ENCODE data around the gene ANO10.
"Not testable (repeated sequence)": the region's sequence is repeated elsewhere in the genome, so short reads cannot be mapped to it uniquely, and the experiment has no call there.

Gene ANO10

GRCh38 chr3:43489930-43490329, 131.9 kb downstream of the ANO10 start:
- Histone ChIP-seq H3K9me3 (ENCODE audit: control insufficient read depth in 1 of 2, low read length in 2 of 2) (no peaks in the 10 kb centered on the region), H3K27me3 (ENCODE audit: control insufficient read depth in 1 of 2, insufficient read depth in 2 of 2, low read length in 2 of 2) (no peaks in the 10 kb centered on the region), H3K27ac (ENCODE audit: low read depth, low read length) (no peak overlapping the region), H3K36me3 (ENCODE audit: control insufficient read depth in 1 of 2, insufficient read depth in 2 of 2, low read length in 2 of 2) (no peaks in the 10 kb centered on the region), H3K9ac (ENCODE audit: low read depth in 1 of 2, low read length in 2 of 2) (no peak overlapping the region), H3K4me3 (ENCODE audit: low read depth in 1 of 2, low read length in 2 of 2) (no peak overlapping the region), H3K4me1 (ENCODE audit: control insufficient read depth in 1 of 2, insufficient read depth in 2 of 2, low read length in 2 of 2) (no peaks in the 10 kb centered on the region)

GRCh38 chr3:43485931-43486330, 135.9 kb downstream of the ANO10 start:
- no peaks in the 10 kb centered on the region for H3K27me3 ChIP-seq (ENCODE audit: control insufficient read depth in 1 of 2, insufficient read depth in 2 of 2, low read length in 2 of 2)

GRCh38 chr3:43484926-43485488, 136.8 kb downstream of the ANO10 start:
- Histone ChIP-seq H3K27ac (ENCODE audit: low read depth, low read length) (no peak overlapping the region), H3K27me3 (ENCODE audit: control insufficient read depth in 1 of 2, insufficient read depth in 2 of 2, low read length in 2 of 2) (no peaks in the 10 kb centered on the region), H3K4me3 (ENCODE audit: low read depth in 1 of 2, low read length in 2 of 2) (no peak overlapping the region), H3K9me3 (ENCODE audit: control insufficient read depth in 1 of 2, low read length in 2 of 2) (no peaks in the 10 kb centered on the region), H3K9ac (ENCODE audit: low read depth in 1 of 2, low read length in 2 of 2) (no peak overlapping the region), H3K36me3 (ENCODE audit: control insufficient read depth in 1 of 2, insufficient read depth in 2 of 2, low read length in 2 of 2) (no peaks in the 10 kb centered on the region), H3K4me1 (ENCODE audit: control insufficient read depth in 1 of 2, insufficient read depth in 2 of 2, low read length in 2 of 2) (no peaks in the 10 kb centered on the region)

More at GRCh38 chr3:43485931-43486330, 135.9 kb downstream of the ANO10 start:
- Histone ChIP-seq H3K4me3 (ENCODE audit: low read depth in 1 of 2, low read length in 2 of 2) (no peak overlapping the region), H3K36me3 (ENCODE audit: control insufficient read depth in 1 of 2, insufficient read depth in 2 of 2, low read length in 2 of 2) (no peaks in the 10 kb centered on the region), H3K27ac (ENCODE audit: low read depth, low read length) (no peak overlapping the region), H3K4me1 (ENCODE audit: control insufficient read depth in 1 of 2, insufficient read depth in 2 of 2, low read length in 2 of 2) (no peaks in the 10 kb centered on the region), H3K9me3 (ENCODE audit: control insufficient read depth in 1 of 2, low read length in 2 of 2) (no peaks in the 10 kb centered on the region), H3K9ac (ENCODE audit: low read depth in 1 of 2, low read length in 2 of 2) (no peak overlapping the region)

GRCh38 chr3:43481375-43481774, 140.4 kb downstream of the ANO10 start:
- Histone ChIP-seq H3K4me3 (ENCODE audit: low read depth in 1 of 2, low read length in 2 of 2) (no peak overlapping the region), H3K4me1 (ENCODE audit: control insufficient read depth in 1 of 2, insufficient read depth in 2 of 2, low read length in 2 of 2) (no peaks in the 10 kb centered on the region), H3K9ac (ENCODE audit: low read depth in 1 of 2, low read length in 2 of 2) (no peak overlapping the region), H3K36me3 (ENCODE audit: control insufficient read depth in 1 of 2, insufficient read depth in 2 of 2, low read length in 2 of 2) (no peaks in the 10 kb centered on the region), H3K9me3 (ENCODE audit: control insufficient read depth in 1 of 2, low read length in 2 of 2) (no peaks in the 10 kb centered on the region), H3K27me3 (ENCODE audit: control insufficient read depth in 1 of 2, insufficient read depth in 2 of 2, low read length in 2 of 2) (no peaks in the 10 kb centered on the region), H3K27ac (ENCODE audit: low read depth, low read length) (no peak overlapping the region)

- H3K4me1 ChIP-seq (ENCODE audit: control insufficient read depth in 1 of 2, insufficient read depth in 2 of 2, low read length in 2 of 2); H3K4me3 ChIP-seq (ENCODE audit: low read depth in 1 of 2, low read length in 2 of 2); H3K27ac ChIP-seq (ENCODE audit: low read depth, low read length); H3K36me3 ChIP-seq (ENCODE audit: control insufficient read depth in 1 of 2, insufficient read depth in 2 of 2, low read length in 2 of 2); H3K9ac ChIP-seq (ENCODE audit: low read depth in 1 of 2, low read length in 2 of 2); H3K27me3 ChIP-seq (ENCODE audit: control insufficient read depth in 1 of 2, insufficient read depth in 2 of 2, low read length in 2 of 2); H3K9me3 ChIP-seq (ENCODE audit: control insufficient read depth in 1 of 2, low read length in 2 of 2): not testable (repeated sequence)
Measured at GRCh38 chr3:43478839-43479238, 143.0 kb downstream of the ANO10 start.

GRCh38 chr3:43478118-43478785, 143.6 kb downstream of the ANO10 start:
- H3K27ac ChIP-seq (ENCODE audit: low read depth, low read length): no peak overlapping the region
- peaks cover 0 to under 1% of the 10 kb centered on the region in 2 donors for H3K36me3 ChIP-seq (ENCODE audit: control insufficient read depth in 1 of 2, insufficient read depth in 2 of 2, low read length in 2 of 2)
- H3K4me1 ChIP-seq (ENCODE audit: control insufficient read depth in 1 of 2, insufficient read depth in 2 of 2, low read length in 2 of 2): no peaks in the 10 kb centered on the region
- no peak overlapping the region for H3K4me3 ChIP-seq (ENCODE audit: low read depth in 1 of 2, low read length in 2 of 2)
- H3K9ac ChIP-seq (ENCODE audit: low read depth in 1 of 2, low read length in 2 of 2): no peak overlapping the region
- H3K9me3 ChIP-seq (ENCODE audit: control insufficient read depth in 1 of 2, low read length in 2 of 2): no peaks in the 10 kb centered on the region
- H3K27me3 ChIP-seq (ENCODE audit: control insufficient read depth in 1 of 2, insufficient read depth in 2 of 2, low read length in 2 of 2): no peaks in the 10 kb centered on the region

- Histone ChIP-seq H3K27ac (ENCODE audit: low read depth, low read length) (no peak overlapping the region), H3K4me1 (ENCODE audit: control insufficient read depth in 1 of 2, insufficient read depth in 2 of 2, low read length in 2 of 2) (no peaks in the 10 kb centered on the region), H3K9ac (ENCODE audit: low read depth in 1 of 2, low read length in 2 of 2) (no peak overlapping the region)
Measured at GRCh38 chr3:43477600-43477999, 144.2 kb downstream of the ANO10 start.

GRCh38 chr3:43473737-43474136, 148.1 kb downstream of the ANO10 start:
- H3K9ac ChIP-seq (ENCODE audit: low read depth in 1 of 2, low read length in 2 of 2): no peak overlapping the region
- no peak overlapping the region for H3K4me3 ChIP-seq (ENCODE audit: low read depth in 1 of 2, low read length in 2 of 2)
- H3K27ac ChIP-seq (ENCODE audit: low read depth, low read length): no peak overlapping the region
- H3K36me3 ChIP-seq (ENCODE audit: control insufficient read depth in 1 of 2, insufficient read depth in 2 of 2, low read length in 2 of 2): peaks cover 0 to 3% of the 10 kb centered on the region in 2 donors
- H3K4me1 ChIP-seq (ENCODE audit: control insufficient read depth in 1 of 2, insufficient read depth in 2 of 2, low read length in 2 of 2): no peaks in the 10 kb centered on the region
- H3K9me3 ChIP-seq (ENCODE audit: control insufficient read depth in 1 of 2, low read length in 2 of 2): no peaks in the 10 kb centered on the region
- no peaks in the 10 kb centered on the region for H3K27me3 ChIP-seq (ENCODE audit: control insufficient read depth in 1 of 2, insufficient read depth in 2 of 2, low read length in 2 of 2)

More at GRCh38 chr3:43477600-43477999, 144.2 kb downstream of the ANO10 start:
- Histone ChIP-seq H3K9me3 (ENCODE audit: control insufficient read depth in 1 of 2, low read length in 2 of 2) (no peaks in the 10 kb centered on the region), H3K36me3 (ENCODE audit: control insufficient read depth in 1 of 2, insufficient read depth in 2 of 2, low read length in 2 of 2) (peaks cover 0 to 3% of the 10 kb centered on the region in 2 donors), H3K4me3 (ENCODE audit: low read depth in 1 of 2, low read length in 2 of 2) (no peak overlapping the region), H3K27me3 (ENCODE audit: control insufficient read depth in 1 of 2, insufficient read depth in 2 of 2, low read length in 2 of 2) (no peaks in the 10 kb centered on the region)

GRCh38 chr3:43473244-43473643, 148.6 kb downstream of the ANO10 start:
- Histone ChIP-seq H3K9ac (ENCODE audit: low read depth in 1 of 2, low read length in 2 of 2) (no peak overlapping the region), H3K4me3 (ENCODE audit: low read depth in 1 of 2, low read length in 2 of 2) (no peak overlapping the region), H3K27ac (ENCODE audit: low read depth, low read length) (no peak overlapping the region), H3K27me3 (ENCODE audit: control insufficient read depth in 1 of 2, insufficient read depth in 2 of 2, low read length in 2 of 2) (no peaks in the 10 kb centered on the region), H3K4me1 (ENCODE audit: control insufficient read depth in 1 of 2, insufficient read depth in 2 of 2, low read length in 2 of 2) (no peaks in the 10 kb centered on the region), H3K36me3 (ENCODE audit: control insufficient read depth in 1 of 2, insufficient read depth in 2 of 2, low read length in 2 of 2) (peaks cover 0 to 3% of the 10 kb centered on the region in 2 donors), H3K9me3 (ENCODE audit: control insufficient read depth in 1 of 2, low read length in 2 of 2) (no peaks in the 10 kb centered on the region)

- peaks cover 0 to 1% of the 10 kb centered on the region in 2 donors for H3K36me3 ChIP-seq (ENCODE audit: control insufficient read depth in 1 of 2, insufficient read depth in 2 of 2, low read length in 2 of 2)
- H3K9me3 ChIP-seq (ENCODE audit: control insufficient read depth in 1 of 2, low read length in 2 of 2): no peaks in the 10 kb centered on the region
- H3K4me3 ChIP-seq (ENCODE audit: low read depth in 1 of 2, low read length in 2 of 2): no peak overlapping the region
- H3K27me3 ChIP-seq (ENCODE audit: control insufficient read depth in 1 of 2, insufficient read depth in 2 of 2, low read length in 2 of 2): no peaks in the 10 kb centered on the region
- H3K27ac ChIP-seq (ENCODE audit: low read depth, low read length): no peak overlapping the region
- no peaks in the 10 kb centered on the region for H3K4me1 ChIP-seq (ENCODE audit: control insufficient read depth in 1 of 2, insufficient read depth in 2 of 2, low read length in 2 of 2)
- H3K9ac ChIP-seq (ENCODE audit: low read depth in 1 of 2, low read length in 2 of 2): no peak overlapping the region
Measured at GRCh38 chr3:43468133-43468532, 153.7 kb downstream of the ANO10 start.

Measured in duodenal mucosa (tissue), 2 donors.